ENCODE results near the gene EPHA1.
"Not testable (repeated sequence)": the region's sequence is repeated elsewhere in the genome, so short reads cannot be mapped to it uniquely, and the experiment has no call there.

The EPHA1 gene

GRCh38 chr7:143429770-143430698 is 21.4 kb upstream of the EPHA1 start:
- no peak for DNase-seq

DNA sequence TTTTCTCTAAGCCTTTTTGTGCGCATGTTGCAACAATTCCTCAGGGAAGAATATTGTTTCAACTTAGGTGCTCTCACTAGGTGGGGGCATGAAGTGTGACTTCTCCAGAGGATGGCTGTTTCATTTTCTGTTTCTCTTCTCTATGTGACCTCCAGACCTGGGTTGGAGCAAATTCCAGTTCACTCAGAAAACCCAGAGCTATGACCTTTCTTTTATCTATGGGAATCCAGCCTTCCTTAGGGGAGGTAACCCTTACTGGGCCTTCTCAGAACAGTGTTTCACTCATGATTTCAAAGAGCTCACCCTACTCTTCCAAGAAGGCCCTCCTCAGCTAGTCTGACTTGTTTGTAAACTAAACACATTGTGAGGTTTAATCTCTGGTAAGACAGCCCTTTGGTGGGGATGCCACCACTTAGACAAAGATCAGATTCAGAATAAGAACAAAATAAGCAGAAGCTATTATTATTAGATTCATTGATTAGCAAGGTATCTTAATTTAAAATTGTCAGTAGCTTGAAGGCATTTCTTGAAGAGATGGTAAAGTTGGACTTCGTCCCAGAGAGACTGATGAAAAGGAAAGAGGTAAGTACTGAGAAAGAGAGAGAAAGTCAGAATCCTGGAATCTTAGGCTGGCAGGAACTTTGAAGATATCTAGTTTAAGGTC is 18.0 kb upstream of the EPHA1 start:
- no peak for DNase-seq

DNA sequence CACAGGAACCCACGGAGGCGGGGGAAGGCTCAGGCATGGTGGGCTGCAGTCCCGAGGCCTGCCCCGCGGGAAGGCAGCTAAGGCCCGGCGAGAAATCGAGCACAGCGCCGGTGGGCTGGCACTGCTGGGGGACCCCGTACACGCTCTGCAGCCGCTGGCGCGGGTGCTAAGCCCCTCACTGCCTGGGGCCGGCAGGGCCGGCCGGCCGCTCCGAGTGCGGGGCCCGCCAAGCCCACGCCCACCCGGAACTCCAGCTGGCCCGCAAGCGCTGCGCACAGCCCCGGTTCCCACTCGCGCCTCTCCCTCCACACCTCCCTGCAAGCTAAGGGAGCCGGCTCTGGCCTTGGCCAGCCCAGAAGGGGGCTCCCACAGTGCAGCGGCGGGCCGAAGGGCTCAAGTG is 15.8 kb upstream of the EPHA1 start:
- not testable (repeated sequence) for DNase-seq

DNA sequence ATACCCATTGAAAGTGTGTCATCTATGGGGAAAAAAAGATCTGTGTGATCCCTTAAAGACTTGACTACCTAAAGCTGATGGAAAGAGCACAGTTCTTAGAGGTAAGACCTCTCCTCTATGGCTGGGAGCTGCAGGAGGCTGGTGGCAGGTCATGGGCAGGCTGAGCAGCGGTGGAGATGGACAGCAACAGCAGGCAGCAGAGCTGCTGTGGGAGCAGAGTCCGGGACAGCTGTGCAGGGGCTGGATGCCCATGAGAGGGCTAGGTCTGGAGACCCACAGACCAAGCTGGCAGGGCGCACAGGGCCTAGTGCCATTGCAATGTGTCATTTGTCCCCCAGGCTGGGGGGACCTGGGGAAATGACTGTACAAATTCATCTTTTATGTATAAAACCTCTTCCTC is 13.4 kb upstream of the EPHA1 start:
- no peak for DNase-seq

- DNase-seq = not testable (repeated sequence)
Observed at GRCh38 chr7:143420624-143421023, 12.0 kb upstream of the EPHA1 start.

GRCh38 chr7:143419880-143420279 is 11.2 kb upstream of the EPHA1 start:
- no peak for DNase-seq

DNA sequence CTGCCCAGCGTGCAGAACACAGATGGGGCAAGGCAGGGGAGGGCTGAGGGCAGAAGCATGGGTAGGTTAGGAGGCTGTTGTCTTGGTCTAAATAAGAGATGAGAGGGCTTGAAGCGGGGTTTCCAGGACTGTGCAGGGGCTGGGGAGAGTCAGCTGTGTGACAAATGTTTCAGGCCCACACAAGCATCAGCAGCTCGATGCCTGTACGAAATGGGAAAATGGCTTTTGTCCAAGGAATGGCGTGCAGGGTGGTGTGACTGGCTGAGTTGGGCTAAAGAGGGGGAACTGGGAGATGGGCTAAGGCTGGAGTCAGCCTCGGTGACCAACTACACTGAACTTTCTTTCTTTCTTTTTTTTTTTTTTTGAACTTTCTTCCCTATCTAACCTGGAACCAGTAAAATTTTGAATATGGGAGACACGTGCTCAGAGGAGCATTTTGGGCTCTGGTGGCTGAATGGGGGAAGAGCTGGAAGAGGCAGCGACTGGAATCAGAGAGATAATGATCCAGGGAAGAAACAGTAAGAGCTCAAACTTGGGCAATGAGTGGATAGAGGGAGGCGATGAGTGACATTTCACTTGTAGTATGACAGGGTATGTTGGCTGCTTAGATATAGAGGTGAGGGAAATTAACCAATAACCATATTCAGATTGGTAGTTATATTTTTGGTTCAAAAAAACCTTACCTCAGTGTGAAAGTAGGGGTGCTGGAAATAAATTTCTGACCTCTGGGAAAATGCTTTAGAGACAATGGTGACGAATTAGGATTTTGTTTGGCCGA is 10.2 kb upstream of the EPHA1 start:
- DNase-seq = no peak

GRCh38 chr7:143417734-143418383 is 9.2 kb upstream of the EPHA1 start:
- no peak for DNase-seq

DNA sequence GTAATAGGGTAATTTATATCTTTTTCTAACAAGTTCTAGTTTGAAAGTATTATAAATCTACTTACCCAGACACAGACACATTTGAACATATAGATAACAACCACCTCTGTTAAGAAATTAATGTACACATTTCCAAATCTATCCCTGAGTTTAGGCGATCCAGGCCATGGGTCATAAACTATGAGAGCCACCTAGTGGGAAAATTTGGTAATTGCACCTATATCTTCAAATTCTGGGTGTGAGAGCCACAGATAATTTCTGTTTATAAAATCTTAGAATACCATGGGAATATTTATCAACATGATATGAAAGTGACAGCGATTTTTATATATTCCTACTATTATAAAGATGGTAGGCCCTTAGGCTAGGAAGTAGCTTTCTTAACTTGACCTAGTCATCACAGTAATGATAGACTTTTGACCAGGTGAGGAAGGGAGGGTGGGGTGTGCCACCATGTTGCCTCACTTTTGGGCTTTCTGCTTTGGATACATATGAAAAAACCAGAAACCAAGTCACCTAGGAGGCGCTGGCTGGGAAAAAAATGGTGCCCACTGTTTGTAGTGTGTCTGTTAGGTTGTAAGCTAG is 8.0 kb upstream of the EPHA1 start:
- DNase-seq = no peak

DNA sequence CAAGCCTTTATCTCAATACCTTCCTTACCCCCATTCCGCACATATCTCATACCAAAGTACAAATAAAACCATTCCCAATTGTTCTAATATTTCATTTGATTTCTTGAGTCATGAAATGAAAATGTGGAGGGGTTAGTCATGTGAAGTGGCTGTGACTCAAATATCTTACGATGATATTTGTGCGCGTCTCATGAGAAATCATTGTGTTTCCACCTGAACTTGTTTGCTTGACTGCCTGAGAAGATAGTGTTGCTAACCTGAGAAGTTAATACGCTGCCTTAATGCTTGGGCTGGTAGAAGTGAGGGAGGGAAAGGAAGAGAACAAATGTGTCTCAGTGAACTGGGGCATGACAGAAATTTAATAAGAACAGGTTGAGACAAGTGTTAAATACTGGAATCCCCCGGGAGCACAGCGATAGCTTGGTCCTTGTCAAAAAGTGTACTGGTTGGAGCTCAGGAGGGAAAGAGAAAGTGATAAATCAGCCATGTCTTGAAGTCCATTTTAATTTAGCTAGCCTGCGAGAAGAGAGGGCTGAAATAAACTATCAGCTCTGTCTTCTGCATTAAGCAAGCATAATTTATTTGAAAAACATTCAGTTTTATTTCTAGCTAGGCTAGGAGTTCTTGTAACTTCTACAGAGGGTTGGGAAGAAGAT is 7.2 kb upstream of the EPHA1 start:
- no peak for DNase-seq

- DNase-seq = not testable (repeated sequence)
Observed at GRCh38 chr7:143415209-143415608, 6.6 kb upstream of the EPHA1 start.

DNA sequence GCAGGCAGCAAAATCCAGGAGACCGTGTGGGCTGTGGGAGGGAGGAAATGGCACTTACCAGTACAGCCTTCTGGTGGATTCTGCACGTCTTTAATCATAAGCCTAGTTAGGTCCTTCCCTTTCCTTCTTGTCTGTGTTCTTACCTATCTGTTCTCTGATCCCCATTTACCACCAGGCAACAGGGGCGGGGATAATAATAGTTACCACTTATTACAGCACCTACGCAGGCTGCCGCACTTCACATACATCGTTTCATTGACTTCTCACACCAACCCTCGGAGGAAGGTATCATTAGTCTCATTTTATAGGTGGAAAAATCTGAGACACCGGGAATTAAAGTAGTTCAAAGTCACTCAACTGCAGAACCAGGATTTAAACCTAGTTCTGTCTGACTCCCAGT is 4.5 kb upstream of the EPHA1 start:
- DNase-seq = no peak

DNA sequence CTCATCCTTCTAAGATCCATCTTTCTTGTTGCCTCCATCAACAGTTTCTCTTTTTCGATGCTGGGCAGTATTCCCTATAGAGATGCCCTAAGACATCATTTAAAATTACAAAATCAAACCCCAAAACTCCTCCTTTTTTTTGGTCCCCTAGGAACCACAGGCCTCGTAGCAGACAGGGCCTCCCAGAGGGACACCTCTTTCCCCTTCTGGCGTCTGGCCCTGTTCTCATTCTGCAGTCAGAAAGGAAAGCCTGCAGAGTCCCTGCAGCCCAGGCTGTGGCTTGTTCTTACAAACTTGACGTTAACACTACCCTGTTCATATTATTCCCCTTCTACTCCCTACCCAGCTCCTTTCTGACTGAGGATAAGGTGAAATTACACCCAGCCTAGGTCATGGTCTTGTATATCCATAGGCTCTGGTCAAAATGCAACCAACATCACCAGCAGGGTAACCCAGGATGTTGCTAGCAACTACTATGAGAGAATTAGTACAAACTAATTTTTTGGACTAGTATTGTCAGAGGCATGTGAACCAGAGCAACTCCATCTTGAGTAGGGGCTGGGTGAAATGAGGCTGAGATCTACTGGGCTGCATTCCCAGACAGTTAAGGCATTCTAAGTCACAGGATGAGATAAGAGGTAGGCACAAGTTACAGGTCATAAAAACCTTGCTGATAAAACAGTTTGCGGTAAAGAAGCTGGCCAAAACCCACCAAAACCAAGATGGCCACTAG is 3.5 kb upstream of the EPHA1 start:
- DNase-seq = no peak

DNA sequence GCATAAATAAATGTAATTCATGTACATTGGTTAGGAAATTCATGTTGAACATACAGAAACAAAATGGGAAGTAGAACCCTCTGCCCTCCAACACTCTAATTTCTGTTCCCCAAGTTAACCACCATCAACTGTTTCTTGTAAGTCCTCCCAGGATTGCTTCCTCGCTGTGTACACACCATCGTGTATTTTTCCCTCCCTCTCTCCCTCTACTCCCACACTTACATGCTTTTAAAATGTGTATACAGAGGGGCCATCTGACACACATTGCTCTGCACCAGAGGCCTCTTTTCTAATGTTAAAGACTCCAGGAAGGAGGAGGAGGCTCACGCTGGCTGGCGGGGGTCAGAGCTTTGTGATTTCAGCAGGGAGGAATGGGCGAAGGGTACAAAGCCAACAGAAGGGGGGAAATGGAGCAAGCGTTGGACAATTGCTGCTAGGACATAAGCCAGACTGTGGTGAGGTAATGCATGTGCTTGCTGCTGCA is 1.9 kb upstream of the EPHA1 start:
- no peak for DNase-seq

- no peak for DNase-seq
Observed at GRCh38 chr7:143408252-143408685, 387 bp downstream of the EPHA1 start.

GRCh38 chr7:143407287-143408251 is 1.1 kb downstream of the EPHA1 start:
- DNase-seq = no peak

DNA sequence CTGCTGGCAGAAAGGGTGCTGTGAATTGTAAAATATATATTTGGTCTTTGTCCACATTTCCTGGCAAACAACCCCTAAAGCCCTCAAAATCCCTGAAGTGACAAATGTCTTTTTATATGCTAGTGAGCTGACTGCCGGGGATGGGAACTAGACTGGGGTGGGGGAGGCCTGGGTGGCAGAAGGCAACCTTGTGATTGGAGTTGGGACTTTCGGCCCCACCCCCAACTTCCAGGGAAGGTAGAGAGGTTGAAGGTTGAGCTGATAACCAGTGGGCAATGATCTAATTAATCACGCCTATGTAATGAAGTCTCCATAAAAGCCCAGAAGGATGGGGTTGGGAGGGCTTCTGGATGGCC is 2.7 kb downstream of the EPHA1 start:
- no peak for DNase-seq

GRCh38 chr7:143405173-143406001 is 3.3 kb downstream of the EPHA1 start:
- DNase-seq = no peak

GRCh38 chr7:143402233-143402632 is 6.4 kb downstream of the EPHA1 start:
- not testable (repeated sequence) for DNase-seq

Data from NCI-H1436 treated with DMSO at 0.1 percent for 48 hours (cell line).